SK-N-SH (cell line): ENCODE results near the gene OR13J1. TPM values are rescaled to one million over a fixed set of nuclear protein-coding genes. Genes with fewer than 3 reads are reported as not detected.

ENCODE experiments used
- CTCF ChIA-PET: fragments of 300-600, 350-600 bp; formaldehyde crosslinking; extraction: SDS; loops from one replicate; lab custom pipeline; 2021; lab: Yijun Ruan, JAX
- POLR2A ChIA-PET: fragments of 350-600 bp; sonication (Branson Sonifier 250); formaldehyde crosslinking; extraction: SDS; loops from one replicate; lab custom pipeline; 2020; ENCODE audit warnings: antibody characterized with exemption, inconsistent platforms; lab: Yijun Ruan, JAX
- DNase-seq: peaks from one replicate; pipeline ENCODE4 v3.0.0; 2012
- H2AFZ ChIP-seq: fragments of 200-600 bp; sonication (generic); 2 replicates; pipeline ENCODE4 v1.8.1; 2016; ENCODE audit warnings: antibody characterized with exemption, mild to moderate bottlenecking, low read depth
- H3F3A ChIP-seq: fragments of 200-600 bp; sonication (generic); replicated peaks from 2 replicates; pipeline ENCODE3; 2016; ENCODE audit warnings: antibody characterized with exemption, mild to moderate bottlenecking; ENCODE audit not compliant: insufficient read depth
- H3K27ac ChIP-seq, 2 experiments: fragments of 200-500 bp in 1 of 2; fragments of 200-600 bp in 1 of 2; sonication (Bioruptor generic) in 1 of 2; sonication (generic), shearing (Covaris generic) in 1 of 2; 2 replicates each; pipeline versions ENCODE4 v1.5.1 to v1.6.1; 2014 to 2016; ENCODE audit warnings: low read depth in 2 of 2, inconsistent platforms in 1 of 2, low read length in 1 of 2, mild to moderate bottlenecking in 1 of 2, mixed read lengths in 1 of 2
- H3K27me3 ChIP-seq: fragments of 200-600 bp; sonication (generic), shearing (Covaris generic); 2 replicates; pipeline ENCODE4 v1.6.1; 2016; ENCODE audit warnings: mixed run types; ENCODE audit not compliant: insufficient read depth
- H3K36me3 ChIP-seq, 2 experiments: fragments of 200-500 bp in 1 of 2; fragments of 200-600 bp in 1 of 2; sonication (Bioruptor generic) in 1 of 2; sonication (generic) in 1 of 2; replicated peaks in 1 of 2; 2 replicates each; pipeline versions ENCODE3 to v1.5.1; 2014 to 2016; ENCODE audit warnings: low read length in 1 of 2, mild to moderate bottlenecking in 1 of 2; ENCODE audit not compliant: insufficient read depth in 2 of 2, control insufficient read depth in 1 of 2
- H3K4me1 ChIP-seq, 2 experiments: fragments of 200-500 bp in 1 of 2; fragments of 200-600 bp in 1 of 2; sonication (Bioruptor generic) in 1 of 2; sonication (generic), shearing (Covaris generic) in 1 of 2; 2 replicates each; pipeline versions ENCODE4 v1.5.1 to v1.6.1; 2014 to 2016; ENCODE audit warnings: low read depth in 1 of 2, low read length in 1 of 2, mixed run types in 1 of 2; ENCODE audit not compliant: insufficient read depth in 2 of 2, control insufficient read depth in 1 of 2
- H3K4me2 ChIP-seq: fragments of 200-600 bp; sonication (generic), shearing (Covaris generic); 2 replicates; pipeline ENCODE4 v1.6.1; 2017; ENCODE audit warnings: mixed run types
- H3K4me3 ChIP-seq, 2 experiments: fragments of 200-500 bp in 1 of 2; fragments of 200-600 bp in 1 of 2; sonication (Bioruptor generic) in 1 of 2; sonication (generic), shearing (Covaris generic) in 1 of 2; 2 replicates each; pipeline versions ENCODE4 v1.5.1 to v1.8.1; 2014 to 2016; ENCODE audit warnings: low read depth in 2 of 2, inconsistent platforms in 1 of 2, low read length in 1 of 2, mild to moderate bottlenecking in 1 of 2, mixed read lengths in 1 of 2, moderate library complexity in 1 of 2
- H3K79me2 ChIP-seq: fragments of 200-600 bp; sonication (generic); 2 replicates; pipeline ENCODE4 v1.8.1; 2017; ENCODE audit warnings: mild to moderate bottlenecking; ENCODE audit not compliant: insufficient read depth
- H3K9ac ChIP-seq: fragments of 200-600 bp; sonication (generic); 2 replicates; pipeline ENCODE4 v1.6.1; 2017; ENCODE audit warnings: mixed run types
- H3K9me2 ChIP-seq: fragments of 200-600 bp; sonication (generic); 2 replicates; pipeline ENCODE4 v1.6.1; 2017; ENCODE audit warnings: mixed run types
- H3K9me3 ChIP-seq: fragments of 200-600 bp; sonication (generic); 2 replicates; pipeline ENCODE4 v1.6.1; 2017; ENCODE audit warnings: mixed run types, mild to moderate bottlenecking, moderate library complexity
- H4K20me1 ChIP-seq: fragments of 200-600 bp; sonication (generic); 2 replicates; pipeline ENCODE4 v1.6.1; 2017; ENCODE audit warnings: mild to moderate bottlenecking, mixed run types; ENCODE audit not compliant: insufficient read depth
- CTCF ChIP-seq: fragments of 200-600 bp; sonication (generic); IDR thresholded peaks from 2 replicates; pipeline ENCODE4 v1.6.1; 2017; ENCODE audit warnings: antibody characterized with exemption, mild to moderate bottlenecking, moderate library complexity
- FOSL2 ChIP-seq: IDR thresholded peaks from 2 replicates; pipeline ENCODE4 v1.4.0; 2012; ENCODE audit warnings: low read depth, mild to moderate bottlenecking, moderate library complexity, borderline replicate concordance
- FOXM1 ChIP-seq: IDR thresholded peaks from 2 replicates; pipeline ENCODE4 v1.4.0; 2012; ENCODE audit warnings: low read depth, mild to moderate bottlenecking
- GABPA ChIP-seq: IDR thresholded peaks from 2 replicates; pipeline ENCODE4 v1.4.0; 2012; ENCODE audit warnings: low read depth, mild to moderate bottlenecking
- JUND ChIP-seq: IDR thresholded peaks from 2 replicates; pipeline ENCODE4 v1.4.0; 2012
- NRF1 ChIP-seq: IDR thresholded peaks from 2 replicates; pipeline ENCODE4 v1.6.1; 2012; ENCODE audit warnings: low read depth, mild to moderate bottlenecking, low read length
- POLR2AphosphoS5 ChIP-seq: IDR thresholded peaks from 2 replicates; pipeline ENCODE4 v1.6.1; 2012; ENCODE audit warnings: low read depth, low read length
- RAD21 ChIP-seq: IDR thresholded peaks from 2 replicates; pipeline ENCODE4 v1.6.1; 2012; ENCODE audit warnings: mild to moderate bottlenecking, low read length
- RCOR1 ChIP-seq: fragments of 150-350 bp; IDR thresholded peaks from 2 replicates; pipeline ENCODE4 v1.6.1; 2017; ENCODE audit warnings: antibody characterized with exemption, low read length
- REST ChIP-seq: IDR thresholded peaks from 2 replicates; pipeline ENCODE4 v1.6.1; 2012; ENCODE audit warnings: mild to moderate bottlenecking, low read depth, low read length, moderate library complexity
- RXRA ChIP-seq: IDR thresholded peaks from 2 replicates; pipeline ENCODE4 v1.4.0; 2012; ENCODE audit warnings: low read depth, mild to moderate bottlenecking, borderline replicate concordance
- SIN3A ChIP-seq: IDR thresholded peaks from 2 replicates; pipeline ENCODE4 v1.6.1; 2012; ENCODE audit warnings: low read depth, mild to moderate bottlenecking, low read length, moderate library complexity, borderline replicate concordance
- SMC3 ChIP-seq: IDR thresholded peaks from 2 replicates; pipeline ENCODE4 v1.6.1; 2012; ENCODE audit warnings: low read depth, low read length, improper control_type of control experiment
- TAF1 ChIP-seq: IDR thresholded peaks from 2 replicates; pipeline ENCODE4 v1.6.1; 2012; ENCODE audit warnings: low read depth, mild to moderate bottlenecking, low read length, moderate library complexity, borderline replicate concordance
- TCF12 ChIP-seq: IDR thresholded peaks from 2 replicates; pipeline ENCODE4 v1.4.0; 2012
- TEAD4 ChIP-seq: IDR thresholded peaks from 2 replicates; pipeline ENCODE4 v1.4.0; 2012; ENCODE audit warnings: mild to moderate bottlenecking, borderline replicate concordance; ENCODE audit not compliant: insufficient read depth
- USF1 ChIP-seq: IDR thresholded peaks from 2 replicates; pipeline ENCODE4 v1.4.0; 2012; ENCODE audit warnings: low read depth, borderline replicate concordance
- USF2 ChIP-seq: fragments of 150-350 bp; IDR thresholded peaks from 2 replicates; pipeline ENCODE4 v1.6.1; 2017; ENCODE audit warnings: antibody characterized with exemption, low read length, low read depth, borderline replicate concordance
- ZBTB33 ChIP-seq: IDR thresholded peaks from 2 replicates; pipeline ENCODE4 v1.4.0; 2012; ENCODE audit warnings: low read depth, borderline replicate concordance
- WGBS: methylation state at CpG from one replicate; pipeline ENCODE4 v1.1.6; 2017; ENCODE audit warnings: low lambda C conversion rate; 5-methylcytosine and 5-hydroxymethylcytosine counted together
- polyA plus RNA-seq, 3 experiments: library from polyadenylated mRNA; depleted of rRNA; stranded (reverse); fragments of >200 nt; gene quantifications; 2 replicates each; pipeline ENCODE4 v1.2.3, GENCODE V29; 2012

Gene OR13J1
- polyA plus RNA-seq, 1 of the 3 experiments (the other 2 are of a cell fraction), result not detected

GRCh38 chr9:35903049-35903448 is 32.8 kb upstream of the OR13J1 start (continued):
- no peak for TF ChIP-seq ZBTB33
- no peak for TF ChIP-seq GABPA
- no peak for TF ChIP-seq SIN3A
- TF ChIP-seq JUND, result no peak
- TF ChIP-seq SMC3, result peak; percentile 69
- TF ChIP-seq POLR2AphosphoS5, result no peak
- TF ChIP-seq TEAD4, result no peak
- no peak for TF ChIP-seq TAF1
- no peak for TF ChIP-seq FOSL2
- no peak for TF ChIP-seq USF2

- 63% methylated on average over 2 of the region's 2 CpGs for WGBS
- Histone ChIP-seq H3K4me2 (no peak overlapping the region), H3K9me3 (no peaks in the 10 kb centered on the region), H3K36me3 (no peaks in the 10 kb centered on the region), H3K9ac (no peak overlapping the region), H3K4me1 (no peaks in the 10 kb centered on the region), H2AFZ (no peak overlapping the region), H3F3A (peaks cover 7% of the 10 kb centered on the region), H4K20me1 (no peaks in the 10 kb centered on the region), H3K79me2 (no peaks in the 10 kb centered on the region), H3K4me3 (no peak overlapping the region), H3K9me2 (no peaks in the 10 kb centered on the region), H3K27me3 (no peaks in the 10 kb centered on the region), H3K27ac (no peak overlapping the region)
- CTCF ChIA-PET, result interaction anchor here (0.6 to 2.9 kb wide), 6 partner anchors 47 to 430 kb away, joined by 3 to 19 read pairs (median 6); no protein-coding TSS in a partner anchor
- POLR2A ChIA-PET, result no interaction called here
- DNase-seq, result no peak
- TF ChIP-seq USF2, result no peak
- TF ChIP-seq RXRA, result no peak
- TF ChIP-seq TAF1, result no peak
- TF ChIP-seq ZBTB33, result no peak
- TF ChIP-seq REST, result no peak
- TF ChIP-seq NRF1, result no peak
- TF ChIP-seq CTCF, result no peak
- TF ChIP-seq FOXM1, result no peak
- no peak for TF ChIP-seq RCOR1
- no peak for TF ChIP-seq TCF12
- TF ChIP-seq FOSL2, result no peak
- TF ChIP-seq RAD21, result no peak
- TF ChIP-seq USF1, result no peak
- no peak for TF ChIP-seq POLR2AphosphoS5
These were observed 28.8 kb upstream of the OR13J1 start for GRCh38 chr9:35899021-35899420.
